ENCODE results near the gene CCDC149.
A peak's percentile ranks its signal among the peaks of the same experiment; 100 is the strongest.

DNA sequence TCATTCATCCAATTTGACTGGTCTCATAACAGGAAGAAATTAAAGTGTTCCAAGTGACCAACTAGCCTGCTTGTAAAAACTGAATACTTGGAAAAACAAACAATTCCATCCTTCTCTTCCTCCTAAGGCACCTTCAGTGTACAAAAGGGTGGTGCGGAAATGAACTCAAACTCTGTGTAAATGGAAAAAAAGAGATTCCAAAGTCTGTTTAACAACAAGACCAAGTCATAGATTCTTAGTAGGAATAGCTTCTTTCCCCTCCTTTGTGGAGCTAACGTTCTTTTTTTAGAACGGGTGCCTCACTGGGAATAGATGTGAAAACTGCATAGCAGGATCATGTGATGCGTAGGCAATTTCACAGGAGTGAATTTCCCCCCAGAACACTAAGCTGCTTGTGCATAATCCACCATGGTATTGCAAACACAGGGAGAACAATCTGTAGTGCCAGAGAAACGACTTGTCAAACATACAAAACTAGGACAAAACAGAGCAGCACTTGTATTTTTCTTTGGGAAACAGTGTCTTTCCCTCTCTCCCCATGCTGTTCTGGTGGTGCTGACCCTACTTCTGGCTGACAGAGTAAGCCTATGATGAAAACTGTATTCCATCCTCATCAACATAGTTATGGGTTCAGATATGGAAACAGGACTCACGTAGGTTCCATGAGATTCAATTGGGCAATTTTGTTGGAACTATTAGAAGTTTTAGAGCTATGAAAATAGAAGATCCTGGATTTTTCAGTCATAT lies 130.7 kb downstream of the CCDC149 start:
- TF ChIP-seq, protein P1, sequence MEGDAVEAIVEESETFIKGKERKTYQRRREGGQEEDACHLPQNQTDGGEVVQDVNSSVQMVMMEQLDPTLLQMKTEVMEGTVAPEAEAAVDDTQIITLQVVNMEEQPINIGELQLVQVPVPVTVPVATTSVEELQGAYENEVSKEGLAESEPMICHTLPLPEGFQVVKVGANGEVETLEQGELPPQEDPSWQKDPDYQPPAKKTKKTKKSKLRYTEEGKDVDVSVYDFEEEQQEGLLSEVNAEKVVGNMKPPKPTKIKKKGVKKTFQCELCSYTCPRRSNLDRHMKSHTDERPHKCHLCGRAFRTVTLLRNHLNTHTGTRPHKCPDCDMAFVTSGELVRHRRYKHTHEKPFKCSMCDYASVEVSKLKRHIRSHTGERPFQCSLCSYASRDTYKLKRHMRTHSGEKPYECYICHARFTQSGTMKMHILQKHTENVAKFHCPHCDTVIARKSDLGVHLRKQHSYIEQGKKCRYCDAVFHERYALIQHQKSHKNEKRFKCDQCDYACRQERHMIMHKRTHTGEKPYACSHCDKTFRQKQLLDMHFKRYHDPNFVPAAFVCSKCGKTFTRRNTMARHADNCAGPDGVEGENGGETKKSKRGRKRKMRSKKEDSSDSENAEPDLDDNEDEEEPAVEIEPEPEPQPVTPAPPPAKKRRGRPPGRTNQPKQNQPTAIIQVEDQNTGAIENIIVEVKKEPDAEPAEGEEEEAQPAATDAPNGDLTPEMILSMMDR (IDR thresholded peaks at IDR 0.05), result peak in 2 of 4 experiments; percentile 13 to 21
- TF ChIP-seq POLR2A (IDR thresholded peaks at IDR 0.05) (no peak), POLR2AphosphoS5 (IDR thresholded peaks at IDR 0.05) (peak; percentile 88), EP300 (IDR thresholded peaks at IDR 0.05) (no peak)

Data from gastroesophageal sphincter (tissue), 3 donors.